ENCODE data around the gene LDLRAD3. TPM values are rescaled to one million over a fixed set of nuclear protein-coding genes. Genes with fewer than 3 reads are reported as not detected.

LDLRAD3 gene
- polyA plus RNA-seq, 1 of the 3 experiments (the other 2 are of a cell fraction) = 10.6 TPM

DNA sequence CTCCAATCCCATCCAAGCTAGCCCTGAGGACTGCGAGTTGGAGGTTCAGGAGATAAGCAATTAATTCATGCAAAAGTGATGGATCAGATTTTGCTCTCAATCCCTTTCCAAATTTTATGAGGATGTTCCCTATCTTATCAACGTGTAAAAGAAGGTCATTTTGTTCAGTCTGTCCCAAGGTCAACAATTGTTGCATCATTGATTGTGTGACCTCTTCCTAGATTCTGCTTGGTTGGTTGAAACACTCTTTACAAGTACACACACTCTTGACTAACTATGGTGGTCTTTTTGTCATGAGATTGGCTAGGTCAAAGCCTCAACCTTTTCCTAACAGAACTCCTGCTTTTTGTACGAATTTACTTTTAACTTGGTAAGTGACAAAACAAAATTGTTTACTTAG, 303.6 kb downstream of the LDLRAD3 start:
- CTCF ChIA-PET = interaction anchor here (0.6 to 3.0 kb wide), 7 partner anchors 12 to 426 kb away, joined by 3 to 14 read pairs (median 6); no protein-coding TSS in a partner anchor
- H3K79me2 ChIP-seq (ENCODE audit: insufficient read depth) = no peaks in the 10 kb centered on the region
- H3F3A ChIP-seq (replicated peaks; ENCODE audit: insufficient read depth) = no peaks in the 10 kb centered on the region
- no peaks in the 10 kb centered on the region for H3K9me3 ChIP-seq
- no peaks in the 10 kb centered on the region for H4K20me1 ChIP-seq (ENCODE audit: insufficient read depth)
- no peak overlapping the region for H3K9ac ChIP-seq
- no peak for DNase-seq
- H3K4me2 ChIP-seq = no peak overlapping the region
- H2AFZ ChIP-seq (ENCODE audit: low read depth) = no peak overlapping the region
- no peaks in the 10 kb centered on the region for H3K9me2 ChIP-seq
- H3K4me1 ChIP-seq (ENCODE audit: control insufficient read depth in 1 of 2, insufficient read depth in 2 of 2, low read depth in 1 of 2, low read length in 1 of 2) = peaks cover 7 to 10% of the 10 kb centered on the region in 2 experiments; a peak in 3 of 4 replicates
- 14% methylated on average over 3 of the region's 3 CpGs for WGBS (ENCODE audit: low lambda C conversion rate)
- POLR2A ChIA-PET = no interaction called here
- TF ChIP-seq GATA2 (CRISPR knock-in tag; IDR thresholded peaks at IDR 0.05) (no peak), RCOR1 (IDR thresholded peaks at IDR 0.05; ENCODE audit: low read length) (no peak), SMC3 (IDR thresholded peaks at IDR 0.05; ENCODE audit: low read depth, low read length) (no peak), FOSL2 (IDR thresholded peaks at IDR 0.05; ENCODE audit: borderline replicate concordance, low read depth) (no peak), EP300 (IDR thresholded peaks at IDR 0.05; ENCODE audit: borderline replicate concordance in 1 of 2, low read depth in 1 of 2, low read length in 1 of 2) (no peak), FOXJ3 (CRISPR knock-in tag; IDR thresholded peaks at IDR 0.05) (no peak), JUND (IDR thresholded peaks at IDR 0.05) (no peak), MEF2A (IDR thresholded peaks at IDR 0.05; ENCODE audit: borderline replicate concordance, low read depth) (no peak), RAD21 (IDR thresholded peaks at IDR 0.05; ENCODE audit: low read length) (no peak), RFX5 (IDR thresholded peaks at IDR 0.05; ENCODE audit: low read length) (no peak), TCF12 (IDR thresholded peaks at IDR 0.05) (no peak), EZH2phosphoT487 (IDR thresholded peaks at IDR 0.05; ENCODE audit: borderline replicate concordance, low read depth) (no peak), TAF1 (IDR thresholded peaks at IDR 0.05; ENCODE audit: borderline replicate concordance, low read depth, low read length) (no peak), TEAD4 (IDR thresholded peaks at IDR 0.05; ENCODE audit: borderline replicate concordance, insufficient read depth) (no peak)
- TF ChIP-seq, protein P1, sequence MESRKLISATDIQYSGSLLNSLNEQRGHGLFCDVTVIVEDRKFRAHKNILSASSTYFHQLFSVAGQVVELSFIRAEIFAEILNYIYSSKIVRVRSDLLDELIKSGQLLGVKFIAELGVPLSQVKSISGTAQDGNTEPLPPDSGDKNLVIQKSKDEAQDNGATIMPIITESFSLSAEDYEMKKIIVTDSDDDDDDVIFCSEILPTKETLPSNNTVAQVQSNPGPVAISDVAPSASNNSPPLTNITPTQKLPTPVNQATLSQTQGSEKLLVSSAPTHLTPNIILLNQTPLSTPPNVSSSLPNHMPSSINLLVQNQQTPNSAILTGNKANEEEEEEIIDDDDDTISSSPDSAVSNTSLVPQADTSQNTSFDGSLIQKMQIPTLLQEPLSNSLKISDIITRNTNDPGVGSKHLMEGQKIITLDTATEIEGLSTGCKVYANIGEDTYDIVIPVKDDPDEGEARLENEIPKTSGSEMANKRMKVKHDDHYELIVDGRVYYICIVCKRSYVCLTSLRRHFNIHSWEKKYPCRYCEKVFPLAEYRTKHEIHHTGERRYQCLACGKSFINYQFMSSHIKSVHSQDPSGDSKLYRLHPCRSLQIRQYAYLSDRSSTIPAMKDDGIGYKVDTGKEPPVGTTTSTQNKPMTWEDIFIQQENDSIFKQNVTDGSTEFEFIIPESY (IDR thresholded peaks at IDR 0.05; ENCODE audit: borderline replicate concordance, low read depth) = no peak
- no peak overlapping the region for H3K27ac ChIP-seq (ENCODE audit: low read depth in 2 of 2, low read length in 1 of 2)
- H3K36me3 ChIP-seq (replicated peaks in 1 of 2; ENCODE audit: control insufficient read depth in 1 of 2, insufficient read depth in 2 of 2, low read length in 1 of 2) = no peaks in the 10 kb centered on the region
- no peak overlapping the region for H3K4me3 ChIP-seq (ENCODE audit: low read depth in 2 of 2, low read length in 1 of 2)
- no peaks in the 10 kb centered on the region for H3K27me3 ChIP-seq (ENCODE audit: insufficient read depth)

DNA sequence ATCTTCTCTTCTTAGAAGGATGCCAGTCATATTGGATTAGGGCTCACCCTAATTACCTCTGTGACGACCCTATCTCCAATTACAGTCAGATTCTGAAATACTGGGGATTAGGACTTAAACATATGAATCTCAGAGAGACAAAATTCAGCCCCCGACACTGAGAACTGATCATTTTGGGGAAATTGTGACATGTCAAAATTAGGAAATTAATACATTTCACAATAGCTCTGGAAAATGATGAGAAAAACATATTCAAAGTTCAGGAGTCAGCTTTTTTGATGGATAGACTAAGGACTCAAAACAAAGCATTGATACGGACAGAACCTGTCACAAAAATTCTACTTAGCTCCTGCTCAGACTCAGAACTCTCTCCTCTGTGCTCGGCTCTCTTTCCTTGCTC, 304.6 kb downstream of the LDLRAD3 start:
- no peak overlapping the region for H3K27ac ChIP-seq (ENCODE audit: low read depth in 2 of 2, low read length in 1 of 2)
- no peaks in the 10 kb centered on the region for H3K79me2 ChIP-seq (ENCODE audit: insufficient read depth)
- no peaks in the 10 kb centered on the region for H3K36me3 ChIP-seq (replicated peaks in 1 of 2; ENCODE audit: control insufficient read depth in 1 of 2, insufficient read depth in 2 of 2, low read length in 1 of 2)
- TF ChIP-seq, protein P1 (IDR thresholded peaks at IDR 0.05; ENCODE audit: borderline replicate concordance, low read depth) = no peak
- TF ChIP-seq MXI1 (IDR thresholded peaks at IDR 0.05; ENCODE audit: low read depth, low read length) (no peak), NFIC (IDR thresholded peaks at IDR 0.05; ENCODE audit: borderline replicate concordance) (no peak), FOSL2 (IDR thresholded peaks at IDR 0.05; ENCODE audit: borderline replicate concordance, low read depth) (no peak), FOXM1 (IDR thresholded peaks at IDR 0.05; ENCODE audit: low read depth) (no peak), EZH2phosphoT487 (IDR thresholded peaks at IDR 0.05; ENCODE audit: borderline replicate concordance, low read depth) (no peak)
- TF ChIP-seq, protein P2, sequence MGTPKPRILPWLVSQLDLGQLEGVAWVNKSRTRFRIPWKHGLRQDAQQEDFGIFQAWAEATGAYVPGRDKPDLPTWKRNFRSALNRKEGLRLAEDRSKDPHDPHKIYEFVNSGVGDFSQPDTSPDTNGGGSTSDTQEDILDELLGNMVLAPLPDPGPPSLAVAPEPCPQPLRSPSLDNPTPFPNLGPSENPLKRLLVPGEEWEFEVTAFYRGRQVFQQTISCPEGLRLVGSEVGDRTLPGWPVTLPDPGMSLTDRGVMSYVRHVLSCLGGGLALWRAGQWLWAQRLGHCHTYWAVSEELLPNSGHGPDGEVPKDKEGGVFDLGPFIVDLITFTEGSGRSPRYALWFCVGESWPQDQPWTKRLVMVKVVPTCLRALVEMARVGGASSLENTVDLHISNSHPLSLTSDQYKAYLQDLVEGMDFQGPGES (IDR thresholded peaks at IDR 0.05; ENCODE audit: low read depth, low read length) = no peak
- DNase-seq = no peak
- H3F3A ChIP-seq (replicated peaks; ENCODE audit: insufficient read depth) = no peaks in the 10 kb centered on the region
- H3K4me3 ChIP-seq (ENCODE audit: low read depth in 2 of 2, low read length in 1 of 2) = no peak overlapping the region
- ChIA-PET POLR2A (no interaction called here), CTCF (interaction anchor here (0.7 to 3.0 kb wide), 8 partner anchors 13 to 427 kb away, joined by 3 to 14 read pairs (median 4); no protein-coding TSS in a partner anchor)
- H4K20me1 ChIP-seq (ENCODE audit: insufficient read depth) = no peaks in the 10 kb centered on the region
- no peak overlapping the region for H2AFZ ChIP-seq (ENCODE audit: low read depth)
- H3K4me2 ChIP-seq = no peak overlapping the region
- WGBS (ENCODE audit: low lambda C conversion rate) = 69% methylated on average over 4 of the region's 4 CpGs
- H3K9me2 ChIP-seq = no peaks in the 10 kb centered on the region
- peaks cover 10 to 15% of the 10 kb centered on the region in 2 experiments; a peak in 3 of 4 replicates for H3K4me1 ChIP-seq (ENCODE audit: control insufficient read depth in 1 of 2, insufficient read depth in 2 of 2, low read depth in 1 of 2, low read length in 1 of 2)
- H3K9me3 ChIP-seq = no peaks in the 10 kb centered on the region
- H3K9ac ChIP-seq = no peak overlapping the region
- no peaks in the 10 kb centered on the region for H3K27me3 ChIP-seq (ENCODE audit: insufficient read depth)

All from SK-N-SH (cell line).